ENCODE measurements around the gene SVEP1. TPM values are rescaled to one million over a fixed set of nuclear protein-coding genes. Genes with fewer than 3 reads are reported as not detected.

The SVEP1 gene
- total and polyA plus RNA-seq, 2 of the 13 experiments (the other 11 are each of a cell fraction or from before 2014, with no cell fraction given), result not detected

- no peaks in the 10 kb centered on the region for H3K9me3 ChIP-seq (ENCODE audit: low read length)
- TF ChIP-seq REL (CRISPR knock-in tag; conservative IDR thresholded peaks at IDR 0.05) (no peak), KDM6A (CRISPR knock-in tag; IDR thresholded peaks at IDR 0.05; ENCODE audit: low read depth) (no peak), ZNF710 (CRISPR knock-in tag; IDR thresholded peaks at IDR 0.05; ENCODE audit: borderline replicate concordance) (no peak), EED (CRISPR knock-in tag; IDR thresholded peaks at IDR 0.05) (no peak), GLI4 (CRISPR knock-in tag; IDR thresholded peaks at IDR 0.05; ENCODE audit: borderline replicate concordance) (no peak), ZBTB43 (CRISPR knock-in tag; conservative IDR thresholded peaks at IDR 0.05) (no peak)
- WGBS (ENCODE audit: low lambda C conversion rate), result 16% methylated on average over 3 of the region's 3 CpGs
- H3K27me3 ChIP-seq (ENCODE audit: control insufficient read depth in 1 of 2, insufficient read depth in 2 of 2, low read length in 2 of 2), result peaks cover 1 to 40% of the 10 kb centered on the region in 2 experiments; a peak in 2 of 5 replicates
- no peaks in the 10 kb centered on the region for H4K20me1 ChIP-seq (ENCODE audit: insufficient read depth, low read length)
- no peak overlapping the region for H3K4me2 ChIP-seq (ENCODE audit: low read depth, low read length)
- H3K9ac ChIP-seq (ENCODE audit: insufficient read depth, low read depth, low read length), result no peak overlapping the region
- intact Hi-C loops (cut with micrococcal nuclease; ENCODE audit: unreplicated experiment) (no loop called here), in situ Hi-C loops (cut with HindIII; ENCODE audit: extremely low pct_ligation_motif_present, low pct_unique_long_range_greater_than_20kb) (no loop called here)
- POLR2A ChIA-PET, result no interaction called here
- FAIRE-seq (no peak), ATAC-seq (no peak), DNase-seq (ENCODE audit: low spot score) (no peak)
- H3K4me1 ChIP-seq (ENCODE audit: insufficient read depth, low read length), result no peaks in the 10 kb centered on the region
- no TSS peak for BruUV-seq (replicated peaks)
- no peak overlapping the region for H3K27ac ChIP-seq (ENCODE audit: extremely low read length, insufficient read depth, low read length)
- H3K4me3 ChIP-seq (replicated peaks in 1 of 3; ENCODE audit: insufficient read depth in 1 of 3, low read depth in 2 of 3, low read length in 3 of 3), result no peak overlapping the region
- no peak overlapping the region for H2AFZ ChIP-seq (ENCODE audit: low read length)
- no peaks in the 10 kb centered on the region for H3K79me2 ChIP-seq (ENCODE audit: insufficient read depth, low read length)
- CTCF ChIA-PET (ENCODE audit: low intra/inter-chr PET ratio, low total read pairs), result no interaction called here
- no peaks in the 10 kb centered on the region for H3K36me3 ChIP-seq (replicated peaks in 1 of 2; ENCODE audit: control insufficient read depth in 1 of 2, insufficient read depth in 2 of 2, low read length in 2 of 2)
Observed at GRCh38 chr9:110582156-110582555, 2.6 kb upstream of the SVEP1 start.

All from HepG2 (cell line).